ENCODE data around the gene CMTM7. TPM values are rescaled to one million over a fixed set of nuclear protein-coding genes. Genes with fewer than 3 reads are reported as not detected.

CMTM7 gene
- total and polyA plus RNA-seq, 2 experiments from 2014 or later: 32.2 to 93.6 TPM

- no peaks in the 10 kb centered on the region for H3K27me3 ChIP-seq (ENCODE audit: insufficient read depth)
- 0 out of 2 replicates have a peak overlapping the region, but pooled peaks have one; percentile 6 for H3K27ac Mint-ChIP-seq
- ATAC-seq: no peak
Observed at GRCh38 chr3:32457971-32458471, 66.4 kb downstream of the CMTM7 start.

GRCh38 chr3:32459450-32459849 is 67.8 kb downstream of the CMTM7 start:
- H3K4me1 Mint-ChIP-seq: peaks cover 29% of the 10 kb centered on the region
- TF ChIP-seq JUNB (IDR thresholded peaks at IDR 0.05; ENCODE audit: unreplicated experiment) (no peak), ZNF114 (CRISPR knock-in tag; IDR thresholded peaks at IDR 0.05) (no peak), POLR2AphosphoS5 (IDR thresholded peaks at IDR 0.05; ENCODE audit: low read depth) (no peak), ZNF331 (CRISPR knock-in tag; IDR thresholded peaks at IDR 0.05; ENCODE audit: low read depth) (no peak), STAT1 (IDR thresholded peaks at IDR 0.05; ENCODE audit: unreplicated experiment) (no peak), NANOG (IDR thresholded peaks at IDR 0.05; ENCODE audit: borderline replicate concordance) (no peak), REST (IDR thresholded peaks at IDR 0.05; ENCODE audit: unreplicated experiment) (no peak), ETS1 (IDR thresholded peaks at IDR 0.05) (no peak), EZH2 (IDR thresholded peaks at IDR 0.05; ENCODE audit: low read depth, unreplicated experiment) (no peak)

More at GRCh38 chr3:32457971-32458471, 66.4 kb downstream of the CMTM7 start:
- Histone ChIP-seq H3K79me2 (replicated peaks; ENCODE audit: insufficient read depth) (no peaks in the 10 kb centered on the region), H3K4me2 (no peak overlapping the region), H4K20me1 (replicated peaks; ENCODE audit: insufficient read depth) (no peaks in the 10 kb centered on the region), H3K9me2 (ENCODE audit: insufficient read depth) (no peaks in the 10 kb centered on the region), H3K27ac (ENCODE audit: low read depth) (0 out of 2 replicates have a peak overlapping the region, but pooled peaks have one; percentile 69), H2AFZ (no peak overlapping the region), H3K4me1 (ENCODE audit: insufficient read depth) (peaks cover 38% of the 10 kb centered on the region), H3K4me3 (no peak overlapping the region), H3K36me3 (ENCODE audit: insufficient read depth) (peaks cover 5% of the 10 kb centered on the region; the same call in 1 of the 2 replicates), H3F3A (replicated peaks; ENCODE audit: low read depth) (peaks cover 3% of the 10 kb centered on the region; the same call in 1 of the 2 replicates)
- Mint-ChIP-seq H3K9me3 (no peaks in the 10 kb centered on the region), H3K36me3 (ENCODE audit: low read depth) (no peaks in the 10 kb centered on the region; the same call in 1 of the 3 replicates), H3K4me1 (peaks cover 29% of the 10 kb centered on the region), H3K4me3 (no peak overlapping the region; the same call in 2 of the 3 replicates), H3K27me3 (ENCODE audit: insufficient read depth, low read depth, poor library complexity) (peaks cover 10% of the 10 kb centered on the region)
- no peak for DNase-seq (ENCODE audit: low spot score)
- TF ChIP-seq NANOG (IDR thresholded peaks at IDR 0.05; ENCODE audit: borderline replicate concordance): no peak
- TF ChIP-seq ZNF114 (CRISPR knock-in tag; IDR thresholded peaks at IDR 0.05): no peak
- no peak for TF ChIP-seq ETS1 (IDR thresholded peaks at IDR 0.05)

More at GRCh38 chr3:32459450-32459849, 67.8 kb downstream of the CMTM7 start:
- H3K36me3 Mint-ChIP-seq (ENCODE audit: low read depth): no peaks in the 10 kb centered on the region; the same call in 2 of the 3 replicates
- H3K27me3 Mint-ChIP-seq (ENCODE audit: insufficient read depth, low read depth, poor library complexity): peaks cover 10% of the 10 kb centered on the region
- Histone ChIP-seq H3F3A (replicated peaks; ENCODE audit: low read depth) (peaks cover 3% of the 10 kb centered on the region; the same call in 1 of the 2 replicates), H2AFZ (no peak overlapping the region), H4K20me1 (replicated peaks; ENCODE audit: insufficient read depth) (no peaks in the 10 kb centered on the region), H3K4me2 (peak overlapping the region; percentile 71; the same call in 1 of the 2 replicates), H3K27me3 (ENCODE audit: insufficient read depth) (no peaks in the 10 kb centered on the region), H3K4me1 (ENCODE audit: insufficient read depth) (peaks cover 41% of the 10 kb centered on the region), H3K27ac (ENCODE audit: low read depth) (peak overlapping the region; percentile 97), H3K9me2 (ENCODE audit: insufficient read depth) (no peaks in the 10 kb centered on the region), H3K36me3 (ENCODE audit: insufficient read depth) (no peaks in the 10 kb centered on the region), H3K79me2 (replicated peaks; ENCODE audit: insufficient read depth) (no peaks in the 10 kb centered on the region), H3K4me3 (peak overlapping the region; percentile 29; the same call in 1 of the 2 replicates)
- ATAC-seq (no peak), DNase-seq (ENCODE audit: low spot score) (no peak)
- no peaks in the 10 kb centered on the region for H3K9me3 Mint-ChIP-seq
- H3K27ac Mint-ChIP-seq: no peak overlapping the region; the same call in 1 of the 2 replicates
- H3K4me3 Mint-ChIP-seq: no peak overlapping the region; the same call in 2 of the 3 replicates
